ENCODE results near the gene TMEM51.

Gene TMEM51

DNA sequence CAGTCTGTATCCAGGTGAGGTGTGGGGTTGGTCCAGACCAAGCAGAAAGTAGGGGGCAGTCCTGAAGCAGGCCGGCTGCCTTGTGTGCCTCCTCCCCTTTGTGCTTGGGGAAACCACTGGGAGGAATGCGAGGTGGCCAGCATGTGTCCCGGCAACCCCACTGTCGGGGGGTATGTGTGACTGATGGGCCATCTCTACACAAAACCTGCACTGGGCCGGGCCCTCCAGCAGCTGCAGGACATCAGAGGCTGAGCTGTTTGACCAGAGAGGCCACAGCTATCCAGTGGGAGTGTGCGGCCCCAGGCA, 33.3 kb downstream of the TMEM51 start:
- no peak overlapping the region for H2AK5ac ChIP-seq (ENCODE audit: low read length)
- H3K18ac ChIP-seq (ENCODE audit: low read length): no peak overlapping the region
- no peak overlapping the region for H3K4me2 ChIP-seq (ENCODE audit: low read length)
- H3K4me3 ChIP-seq (ENCODE audit: low read depth, low read length): no peak overlapping the region
- H3K27ac ChIP-seq (ENCODE audit: low read depth, low read length): no peak overlapping the region
- peaks cover 2% of the 10 kb centered on the region for H3K79me1 ChIP-seq (ENCODE audit: low read length)
- no CpG with 5 or more reads among the region's 6 CpGs for WGBS (ENCODE audit: extremely low coverage, insufficient coverage, insufficient read length)
- no peaks in the 10 kb centered on the region for H3K36me3 ChIP-seq (ENCODE audit: control insufficient read depth in 1 of 2, insufficient read depth in 2 of 2, low read length in 2 of 2)
- H3K9me3 ChIP-seq (ENCODE audit: insufficient read depth, low read depth, low read length): no peaks in the 10 kb centered on the region
- no peak overlapping the region for H3K23ac ChIP-seq (ENCODE audit: low read length)
- no peak overlapping the region for H3K4ac ChIP-seq (ENCODE audit: low read depth, low read length)
- H4K91ac ChIP-seq (ENCODE audit: low read depth, low read length): no peak overlapping the region
- no peak for DNase-seq
- no peaks in the 10 kb centered on the region for H3K79me2 ChIP-seq (ENCODE audit: control insufficient read depth, insufficient read depth, low read length, poor library complexity)
- H2BK12ac ChIP-seq (ENCODE audit: low read length): no peak overlapping the region
- no peak overlapping the region for H2BK5ac ChIP-seq (ENCODE audit: low read depth, low read length, poor library complexity)
- no peaks in the 10 kb centered on the region for H3K27me3 ChIP-seq (ENCODE audit: insufficient read depth, low read length)
- no peak overlapping the region for H3K14ac ChIP-seq (ENCODE audit: low read length)
- no peak overlapping the region for H3K9ac ChIP-seq (ENCODE audit: low read length)
- H4K12ac ChIP-seq (ENCODE audit: low read depth, low read length): no peak overlapping the region
- H2AFZ ChIP-seq (ENCODE audit: insufficient read depth, low read length, poor library complexity): no peak overlapping the region
- no peak overlapping the region for H2BK120ac ChIP-seq (ENCODE audit: insufficient read depth, low read length, poor library complexity)
- no peak overlapping the region for H4K8ac ChIP-seq (ENCODE audit: low read depth, low read length)
- peaks cover 15 to 21% of the 10 kb centered on the region in 2 experiments for H3K4me1 ChIP-seq (ENCODE audit: control insufficient read depth in 1 of 2, insufficient read depth in 2 of 2, low read length in 2 of 2)

- H2BK5ac ChIP-seq (ENCODE audit: low read depth, low read length, poor library complexity): no peak overlapping the region
- no peak overlapping the region for H3K4ac ChIP-seq (ENCODE audit: low read depth, low read length)
- no peak overlapping the region for H2BK12ac ChIP-seq (ENCODE audit: low read length)
- no peaks in the 10 kb centered on the region for H3K9me3 ChIP-seq (ENCODE audit: insufficient read depth, low read depth, low read length)
- H3K9ac ChIP-seq (ENCODE audit: low read length): no peak overlapping the region
- no peak overlapping the region for H4K91ac ChIP-seq (ENCODE audit: low read depth, low read length)
- no CpG with 5 or more reads among the region's 15 CpGs for WGBS (ENCODE audit: extremely low coverage, insufficient coverage, insufficient read length)
- no peak overlapping the region for H3K23ac ChIP-seq (ENCODE audit: low read length)
- no peak overlapping the region for H4K12ac ChIP-seq (ENCODE audit: low read depth, low read length)
- no peak overlapping the region for H3K14ac ChIP-seq (ENCODE audit: low read length)
- H3K4me3 ChIP-seq (ENCODE audit: low read depth, low read length): no peak overlapping the region
- peaks cover 2% of the 10 kb centered on the region for H3K79me1 ChIP-seq (ENCODE audit: low read length)
- peak overlapping the region; percentile 2 for H3K4me2 ChIP-seq (ENCODE audit: low read length)
- H3K18ac ChIP-seq (ENCODE audit: low read length): no peak overlapping the region
- H3K79me2 ChIP-seq (ENCODE audit: control insufficient read depth, insufficient read depth, low read length, poor library complexity): no peaks in the 10 kb centered on the region
- H3K27ac ChIP-seq (ENCODE audit: low read depth, low read length): no peak overlapping the region
- no peaks in the 10 kb centered on the region for H3K36me3 ChIP-seq (ENCODE audit: control insufficient read depth in 1 of 2, insufficient read depth in 2 of 2, low read length in 2 of 2)
- no peak overlapping the region for H2AK5ac ChIP-seq (ENCODE audit: low read length)
- H2BK120ac ChIP-seq (ENCODE audit: insufficient read depth, low read length, poor library complexity): no peak overlapping the region
- H3K4me1 ChIP-seq (ENCODE audit: control insufficient read depth in 1 of 2, insufficient read depth in 2 of 2, low read length in 2 of 2): peaks cover 15 to 21% of the 10 kb centered on the region in 2 experiments
- no peak overlapping the region for H2AFZ ChIP-seq (ENCODE audit: insufficient read depth, low read length, poor library complexity)
- no peaks in the 10 kb centered on the region for H3K27me3 ChIP-seq (ENCODE audit: insufficient read depth, low read length)
- H4K8ac ChIP-seq (ENCODE audit: low read depth, low read length): no peak overlapping the region
- no peak for DNase-seq
Measured at GRCh38 chr1:15187175-15188129, 33.9 kb downstream of the TMEM51 start.

DNA sequence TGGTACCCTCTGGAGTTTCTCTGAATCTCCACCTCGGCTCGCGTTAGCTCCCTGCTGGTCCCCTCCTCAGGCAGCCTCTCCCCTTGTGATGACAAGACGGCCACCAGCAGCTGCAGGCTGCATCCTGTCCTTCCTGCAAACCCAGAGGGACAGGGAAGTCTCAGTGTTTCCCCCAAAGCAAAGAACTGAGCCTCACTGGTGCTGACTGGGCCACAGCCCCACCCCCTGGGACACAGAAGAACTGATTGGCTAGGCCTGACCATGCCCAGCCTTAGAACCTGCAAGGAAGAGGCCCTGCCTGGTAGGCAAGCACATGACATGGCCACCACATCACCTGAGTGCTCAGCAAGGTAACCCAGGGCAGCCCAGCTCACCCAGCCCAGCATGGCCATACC, 34.6 kb downstream of the TMEM51 start:
- no peak overlapping the region for H2BK120ac ChIP-seq (ENCODE audit: insufficient read depth, low read length, poor library complexity)
- H4K8ac ChIP-seq (ENCODE audit: low read depth, low read length): no peak overlapping the region
- no peak overlapping the region for H3K14ac ChIP-seq (ENCODE audit: low read length)
- no peak overlapping the region for H3K4ac ChIP-seq (ENCODE audit: low read depth, low read length)
- peaks cover 2% of the 10 kb centered on the region for H3K79me1 ChIP-seq (ENCODE audit: low read length)
- H3K9ac ChIP-seq (ENCODE audit: low read length): no peak overlapping the region
- H2BK5ac ChIP-seq (ENCODE audit: low read depth, low read length, poor library complexity): no peak overlapping the region
- WGBS (ENCODE audit: extremely low coverage, insufficient coverage, insufficient read length): no CpG with 5 or more reads among the region's 4 CpGs
- H3K27ac ChIP-seq (ENCODE audit: low read depth, low read length): no peak overlapping the region
- H4K12ac ChIP-seq (ENCODE audit: low read depth, low read length): no peak overlapping the region
- H3K36me3 ChIP-seq (ENCODE audit: control insufficient read depth in 1 of 2, insufficient read depth in 2 of 2, low read length in 2 of 2): no peaks in the 10 kb centered on the region
- no peak overlapping the region for H2BK12ac ChIP-seq (ENCODE audit: low read length)
- no peak overlapping the region for H2AFZ ChIP-seq (ENCODE audit: insufficient read depth, low read length, poor library complexity)
- H3K4me1 ChIP-seq (ENCODE audit: control insufficient read depth in 1 of 2, insufficient read depth in 2 of 2, low read length in 2 of 2): peaks cover 15 to 21% of the 10 kb centered on the region in 2 experiments
- no peaks in the 10 kb centered on the region for H3K9me3 ChIP-seq (ENCODE audit: insufficient read depth, low read depth, low read length)
- peak overlapping the region; percentile 30 for H3K18ac ChIP-seq (ENCODE audit: low read length)
- no peak for DNase-seq
- H3K79me2 ChIP-seq (ENCODE audit: control insufficient read depth, insufficient read depth, low read length, poor library complexity): no peaks in the 10 kb centered on the region
- no peak overlapping the region for H2AK5ac ChIP-seq (ENCODE audit: low read length)
- H3K27me3 ChIP-seq (ENCODE audit: insufficient read depth, low read length): no peaks in the 10 kb centered on the region
- H4K91ac ChIP-seq (ENCODE audit: low read depth, low read length): no peak overlapping the region
- H3K4me3 ChIP-seq (ENCODE audit: low read depth, low read length): no peak overlapping the region
- H3K23ac ChIP-seq (ENCODE audit: low read length): no peak overlapping the region
- H3K4me2 ChIP-seq (ENCODE audit: low read length): no peak overlapping the region

DNA sequence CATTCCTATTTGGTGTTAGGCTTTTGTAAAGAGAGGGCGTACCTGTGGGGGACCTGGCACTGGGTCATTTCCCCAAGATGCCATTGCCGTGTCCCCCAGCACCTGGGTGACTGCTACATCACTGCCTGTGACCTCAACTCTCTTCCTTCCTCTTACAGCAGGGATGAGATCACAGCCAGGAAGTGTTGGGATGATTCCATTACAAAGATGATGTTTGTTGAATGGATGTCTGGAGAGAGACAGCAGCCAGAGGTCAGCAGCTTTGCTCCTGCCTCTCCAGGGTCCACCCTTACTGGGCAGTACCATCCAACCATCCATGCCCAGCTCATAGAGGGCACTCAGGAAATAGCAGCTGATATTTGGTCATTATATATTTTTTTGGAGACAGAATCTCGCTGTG, 35.1 kb downstream of the TMEM51 start:
- no peak overlapping the region for H4K8ac ChIP-seq (ENCODE audit: low read depth, low read length)
- H3K36me3 ChIP-seq (ENCODE audit: control insufficient read depth in 1 of 2, insufficient read depth in 2 of 2, low read length in 2 of 2): no peaks in the 10 kb centered on the region
- H3K4me1 ChIP-seq (ENCODE audit: control insufficient read depth in 1 of 2, insufficient read depth in 2 of 2, low read length in 2 of 2): peaks cover 15 to 21% of the 10 kb centered on the region in 2 experiments
- H4K91ac ChIP-seq (ENCODE audit: low read depth, low read length): no peak overlapping the region
- H3K18ac ChIP-seq (ENCODE audit: low read length): no peak overlapping the region
- no CpG with 5 or more reads among the region's 3 CpGs for WGBS (ENCODE audit: extremely low coverage, insufficient coverage, insufficient read length)
- no peak overlapping the region for H3K27ac ChIP-seq (ENCODE audit: low read depth, low read length)
- H3K79me2 ChIP-seq (ENCODE audit: control insufficient read depth, insufficient read depth, low read length, poor library complexity): no peaks in the 10 kb centered on the region
- no peaks in the 10 kb centered on the region for H3K27me3 ChIP-seq (ENCODE audit: insufficient read depth, low read length)
- H2AFZ ChIP-seq (ENCODE audit: insufficient read depth, low read length, poor library complexity): no peak overlapping the region
- no peak for DNase-seq
- no peak overlapping the region for H2BK12ac ChIP-seq (ENCODE audit: low read length)
- no peak overlapping the region for H3K4me2 ChIP-seq (ENCODE audit: low read length)
- H2BK120ac ChIP-seq (ENCODE audit: insufficient read depth, low read length, poor library complexity): no peak overlapping the region
- H3K4me3 ChIP-seq (ENCODE audit: low read depth, low read length): no peak overlapping the region
- no peak overlapping the region for H2BK5ac ChIP-seq (ENCODE audit: low read depth, low read length, poor library complexity)
- H2AK5ac ChIP-seq (ENCODE audit: low read length): no peak overlapping the region
- no peak overlapping the region for H3K4ac ChIP-seq (ENCODE audit: low read depth, low read length)
- no peaks in the 10 kb centered on the region for H3K9me3 ChIP-seq (ENCODE audit: insufficient read depth, low read depth, low read length)
- no peak overlapping the region for H3K9ac ChIP-seq (ENCODE audit: low read length)
- no peak overlapping the region for H3K23ac ChIP-seq (ENCODE audit: low read length)
- H3K14ac ChIP-seq (ENCODE audit: low read length): no peak overlapping the region
- no peak overlapping the region for H4K12ac ChIP-seq (ENCODE audit: low read depth, low read length)
- peaks cover 2% of the 10 kb centered on the region for H3K79me1 ChIP-seq (ENCODE audit: low read length)
